Measurements from ENCODE around the gene DBX1. TPM values are rescaled to one million over a fixed set of nuclear protein-coding genes. Genes with fewer than 3 reads are reported as not detected.

The DBX1 gene
- total RNA-seq, 1 donor from 2014 or later = not detected

DNA sequence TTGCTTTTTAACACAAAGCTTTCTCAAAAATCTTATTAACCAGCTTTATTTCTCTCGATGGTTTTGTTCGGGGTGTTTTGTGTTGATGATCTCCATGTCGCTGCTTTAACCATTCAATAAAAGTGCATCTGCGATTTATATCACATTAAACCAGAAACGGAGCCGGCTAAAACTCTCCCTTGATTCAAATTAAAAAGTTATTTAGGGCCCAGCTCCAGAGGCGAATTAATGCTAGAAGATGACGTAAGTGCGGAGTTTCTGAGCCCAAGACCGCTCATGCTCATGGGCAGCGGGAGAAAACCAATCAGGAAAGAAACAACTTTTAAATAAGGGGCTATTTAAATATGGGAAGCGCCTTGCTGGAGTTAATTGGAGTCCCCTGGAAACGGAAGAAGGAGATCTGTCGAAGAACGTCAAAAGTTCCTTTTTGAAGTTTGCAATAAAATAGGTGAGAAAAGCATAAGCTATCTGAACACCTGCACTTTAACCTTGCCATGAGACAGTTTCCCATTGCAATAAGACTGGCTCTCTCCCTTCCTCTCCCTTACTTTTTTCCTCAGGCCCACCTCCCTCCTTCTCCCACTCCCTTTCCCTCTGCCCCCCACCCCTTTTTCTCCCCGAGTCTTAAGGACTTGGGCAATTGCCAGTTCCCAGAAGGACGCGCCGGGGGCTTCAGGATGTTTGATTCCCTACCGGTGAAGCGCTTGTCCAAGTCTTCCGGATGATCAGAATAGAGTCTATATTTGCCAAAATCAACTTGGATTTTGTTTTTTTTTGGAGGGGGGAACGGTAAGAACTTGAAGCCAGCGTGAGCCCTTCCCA lies 1.9 kb upstream of the DBX1 start:
- DNase-seq (ENCODE audit: low spot score) = no peak
- H3K4me1 Mint-ChIP-seq (ENCODE audit: unreplicated experiment) = peaks cover 32% of the 10 kb centered on the region
- H3K4me3 Mint-ChIP-seq (ENCODE audit: unreplicated experiment) = no peak overlapping the region

DNA sequence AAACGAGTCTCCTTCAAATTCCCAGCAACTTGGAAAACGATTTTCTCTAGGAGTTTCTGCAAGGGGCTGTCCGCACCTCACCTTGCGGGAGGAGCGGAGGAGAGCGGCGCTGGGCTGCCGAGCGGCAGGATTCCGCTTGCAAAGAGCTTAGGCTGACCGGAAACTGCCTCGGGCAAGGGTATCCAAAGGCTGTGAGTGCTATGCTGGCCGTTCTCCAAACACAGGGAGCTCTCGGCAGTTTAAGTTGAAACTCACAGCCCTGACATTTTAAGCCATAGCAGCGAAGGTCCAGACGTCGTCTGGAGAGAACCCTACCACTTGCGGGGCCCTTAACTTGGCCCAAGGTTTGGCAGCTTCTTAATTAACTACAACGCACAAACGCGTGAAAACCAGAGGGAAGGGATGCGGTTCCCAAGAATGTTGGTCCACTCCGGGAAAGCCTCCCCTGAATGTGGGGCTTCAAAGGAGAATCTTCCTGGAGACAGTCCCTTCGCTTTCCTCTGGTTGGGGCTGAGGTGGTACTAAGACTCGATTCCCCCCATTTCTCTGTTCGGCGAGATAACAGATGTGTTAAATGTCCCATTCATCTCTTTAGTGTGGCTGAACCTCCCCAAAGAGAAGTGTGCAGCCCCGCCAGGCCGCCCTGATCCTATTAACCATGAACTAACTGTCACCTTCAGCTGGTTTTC lies 1.1 kb upstream of the DBX1 start:
- peaks cover 7% of the 10 kb centered on the region for H3K36me3 Mint-ChIP-seq (ENCODE audit: low read depth, unreplicated experiment)
- peak; percentile 25 for DNase-seq (ENCODE audit: low spot score)
- peaks cover 40% of the 10 kb centered on the region for H3K27me3 Mint-ChIP-seq (ENCODE audit: unreplicated experiment)
- H3K27ac Mint-ChIP-seq (ENCODE audit: unreplicated experiment) = no peak overlapping the region
- H3K4me1 Mint-ChIP-seq (ENCODE audit: unreplicated experiment) = peaks cover 32% of the 10 kb centered on the region
- no peaks in the 10 kb centered on the region for H3K9me3 Mint-ChIP-seq (ENCODE audit: unreplicated experiment)
- TF ChIP-seq, protein P1, sequence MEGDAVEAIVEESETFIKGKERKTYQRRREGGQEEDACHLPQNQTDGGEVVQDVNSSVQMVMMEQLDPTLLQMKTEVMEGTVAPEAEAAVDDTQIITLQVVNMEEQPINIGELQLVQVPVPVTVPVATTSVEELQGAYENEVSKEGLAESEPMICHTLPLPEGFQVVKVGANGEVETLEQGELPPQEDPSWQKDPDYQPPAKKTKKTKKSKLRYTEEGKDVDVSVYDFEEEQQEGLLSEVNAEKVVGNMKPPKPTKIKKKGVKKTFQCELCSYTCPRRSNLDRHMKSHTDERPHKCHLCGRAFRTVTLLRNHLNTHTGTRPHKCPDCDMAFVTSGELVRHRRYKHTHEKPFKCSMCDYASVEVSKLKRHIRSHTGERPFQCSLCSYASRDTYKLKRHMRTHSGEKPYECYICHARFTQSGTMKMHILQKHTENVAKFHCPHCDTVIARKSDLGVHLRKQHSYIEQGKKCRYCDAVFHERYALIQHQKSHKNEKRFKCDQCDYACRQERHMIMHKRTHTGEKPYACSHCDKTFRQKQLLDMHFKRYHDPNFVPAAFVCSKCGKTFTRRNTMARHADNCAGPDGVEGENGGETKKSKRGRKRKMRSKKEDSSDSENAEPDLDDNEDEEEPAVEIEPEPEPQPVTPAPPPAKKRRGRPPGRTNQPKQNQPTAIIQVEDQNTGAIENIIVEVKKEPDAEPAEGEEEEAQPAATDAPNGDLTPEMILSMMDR (IDR thresholded peaks at IDR 0.05; ENCODE audit: unreplicated experiment) = no peak
- no peak overlapping the region for H3K4me3 Mint-ChIP-seq (ENCODE audit: unreplicated experiment)

More for the DNA sequence above, 1.9 kb upstream of the DBX1 start:
- no peaks in the 10 kb centered on the region for H3K9me3 Mint-ChIP-seq (ENCODE audit: unreplicated experiment)
- peaks cover 7% of the 10 kb centered on the region for H3K36me3 Mint-ChIP-seq (ENCODE audit: low read depth, unreplicated experiment)
- no peak overlapping the region for H3K27ac Mint-ChIP-seq (ENCODE audit: unreplicated experiment)
- TF ChIP-seq, protein P1 (IDR thresholded peaks at IDR 0.05; ENCODE audit: unreplicated experiment) = no peak
- H3K27me3 Mint-ChIP-seq (ENCODE audit: unreplicated experiment) = peaks cover 46% of the 10 kb centered on the region

GRCh38 chr11:20159466-20160381 lies 551 bp downstream of the DBX1 start:
- no peak overlapping the region for H3K4me3 Mint-ChIP-seq (ENCODE audit: unreplicated experiment)
- no peaks in the 10 kb centered on the region for H3K9me3 Mint-ChIP-seq (ENCODE audit: unreplicated experiment)
- peaks cover 36% of the 10 kb centered on the region for H3K4me1 Mint-ChIP-seq (ENCODE audit: unreplicated experiment)
- TF ChIP-seq, protein P1 (IDR thresholded peaks at IDR 0.05; ENCODE audit: unreplicated experiment) = no peak
- peaks cover 46% of the 10 kb centered on the region for H3K27me3 Mint-ChIP-seq (ENCODE audit: unreplicated experiment)
- H3K27ac Mint-ChIP-seq (ENCODE audit: unreplicated experiment) = no peak overlapping the region
- H3K36me3 Mint-ChIP-seq (ENCODE audit: low read depth, unreplicated experiment) = peaks cover 7% of the 10 kb centered on the region
- DNase-seq (ENCODE audit: low spot score) = no peak

- Mint-ChIP-seq H3K27ac (ENCODE audit: unreplicated experiment) (no peak overlapping the region), H3K4me1 (ENCODE audit: unreplicated experiment) (peaks cover 31% of the 10 kb centered on the region), H3K36me3 (ENCODE audit: low read depth, unreplicated experiment) (peaks cover 7% of the 10 kb centered on the region), H3K27me3 (ENCODE audit: unreplicated experiment) (peaks cover 43% of the 10 kb centered on the region), H3K9me3 (ENCODE audit: unreplicated experiment) (no peaks in the 10 kb centered on the region), H3K4me3 (ENCODE audit: unreplicated experiment) (no peak overlapping the region)
- TF ChIP-seq, protein P1 (IDR thresholded peaks at IDR 0.05; ENCODE audit: unreplicated experiment) = no peak
- peak; percentile 81 for DNase-seq (ENCODE audit: low spot score)
Measured at GRCh38 chr11:20158597-20159257, 1.5 kb downstream of the DBX1 start.
